Measurements from ENCODE around the gene ITPR3.
A peak's percentile ranks its signal among the peaks of the same experiment; 100 is the strongest.
"Not testable (repeated sequence)": the region's sequence is repeated elsewhere in the genome, so short reads cannot be mapped to it uniquely, and the experiment has no call there.

The ITPR3 gene

DNA sequence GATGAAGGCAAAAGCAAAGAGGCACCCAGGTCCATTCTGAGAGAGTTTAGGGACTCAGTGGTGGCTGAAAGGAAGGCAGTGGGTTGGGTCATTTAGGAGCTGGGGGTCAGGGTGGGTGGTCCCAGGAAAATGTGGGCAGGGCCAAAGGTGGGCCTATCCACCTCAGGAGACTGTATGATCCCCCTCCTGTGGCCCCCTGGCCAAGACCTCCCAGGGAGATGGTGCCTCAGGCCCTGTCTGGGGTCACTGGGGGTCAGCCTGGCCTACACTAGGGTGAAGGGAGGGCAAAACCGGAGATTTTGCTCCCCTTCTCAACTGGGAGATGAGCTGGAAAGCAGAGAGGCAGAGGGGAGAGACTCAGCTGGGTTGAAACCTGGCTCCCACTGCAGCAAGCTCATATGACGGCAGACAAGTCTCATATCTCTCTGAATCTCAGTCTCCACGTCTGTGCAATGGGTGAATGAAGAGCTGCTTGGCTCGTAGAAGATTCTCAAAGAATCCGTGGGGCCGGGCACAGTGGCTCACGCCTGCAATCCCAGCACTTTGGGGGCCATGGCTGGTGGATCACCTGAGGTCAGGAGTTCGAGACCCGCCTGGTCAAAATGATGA lies 29.6 kb upstream of the ITPR3 start:
- no peak for DNase-seq (ENCODE audit: low spot score)

DNA sequence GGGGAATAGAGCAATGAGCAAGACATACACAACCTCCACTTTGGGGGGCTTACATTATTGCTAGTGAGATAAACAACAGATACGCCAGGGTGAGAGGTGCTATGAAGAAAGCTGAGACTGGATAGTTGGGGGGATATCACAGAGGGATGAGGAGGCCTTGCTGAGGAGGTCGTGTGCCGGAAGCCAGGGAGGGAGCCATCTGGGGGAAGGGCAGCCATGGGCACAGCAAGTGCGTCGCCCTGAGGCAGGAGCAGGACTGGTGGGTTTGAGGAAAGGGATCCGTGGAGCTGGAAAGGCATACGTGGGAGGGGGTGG lies 28.9 kb upstream of the ITPR3 start:
- no peak for DNase-seq (ENCODE audit: low spot score)

DNA sequence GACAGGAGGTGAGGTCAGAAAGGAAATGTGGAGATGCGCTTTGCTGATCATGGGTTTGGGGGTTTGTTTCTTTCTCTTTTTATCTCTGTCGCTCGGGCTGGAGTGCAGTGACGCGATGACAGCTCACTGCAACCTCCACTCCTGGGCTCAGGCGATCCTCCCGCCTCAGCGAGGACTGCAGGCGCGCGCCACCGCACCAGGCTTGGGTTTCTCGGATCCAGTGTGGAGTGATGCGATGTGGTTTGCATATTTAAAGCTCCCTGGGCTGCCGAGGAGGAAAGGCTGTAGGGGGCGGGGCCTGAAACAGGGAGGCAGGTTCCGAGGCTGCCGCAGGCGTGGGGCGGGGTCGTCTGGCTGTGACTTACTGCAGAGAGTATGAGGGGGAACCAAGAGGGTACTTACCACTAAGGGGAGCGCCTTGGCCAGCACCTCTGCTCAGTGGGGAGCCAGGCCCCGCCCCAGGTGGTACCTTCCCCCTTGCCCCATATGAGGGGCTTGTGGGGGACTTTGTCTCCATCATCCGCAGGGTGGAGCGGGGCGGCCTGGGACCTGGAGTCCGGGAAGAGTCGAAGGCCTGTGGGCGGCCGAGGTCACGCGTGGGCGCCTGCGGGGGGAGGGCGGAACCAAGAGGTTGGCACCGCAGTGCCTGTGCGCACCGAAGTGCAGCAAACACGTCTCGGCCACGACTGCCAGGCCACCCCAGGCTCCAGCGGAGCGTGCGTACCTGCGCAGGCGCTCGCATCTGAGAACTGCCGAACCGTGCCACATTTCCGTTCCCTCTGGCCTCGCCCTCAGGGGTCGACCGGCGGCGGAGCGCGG lies 28.3 kb upstream of the ITPR3 start:
- DNase-seq (ENCODE audit: low spot score): no peak

DNA sequence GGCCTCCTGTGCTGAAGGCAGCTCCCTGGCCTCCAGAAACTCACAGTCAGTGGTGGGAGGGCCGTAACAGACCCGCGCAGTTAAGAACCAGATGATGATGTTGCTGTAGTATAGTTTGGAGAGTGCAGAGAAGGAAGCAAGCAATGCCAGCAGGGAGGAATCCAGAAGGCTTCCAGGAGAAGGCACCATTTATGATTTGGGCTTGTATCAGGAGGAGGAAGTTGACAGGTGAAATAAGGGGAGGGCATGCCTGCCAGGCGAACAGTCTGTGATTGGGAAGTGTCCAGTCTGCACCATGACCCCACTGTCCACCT lies 27.8 kb upstream of the ITPR3 start:
- no peak for DNase-seq (ENCODE audit: low spot score)

DNA sequence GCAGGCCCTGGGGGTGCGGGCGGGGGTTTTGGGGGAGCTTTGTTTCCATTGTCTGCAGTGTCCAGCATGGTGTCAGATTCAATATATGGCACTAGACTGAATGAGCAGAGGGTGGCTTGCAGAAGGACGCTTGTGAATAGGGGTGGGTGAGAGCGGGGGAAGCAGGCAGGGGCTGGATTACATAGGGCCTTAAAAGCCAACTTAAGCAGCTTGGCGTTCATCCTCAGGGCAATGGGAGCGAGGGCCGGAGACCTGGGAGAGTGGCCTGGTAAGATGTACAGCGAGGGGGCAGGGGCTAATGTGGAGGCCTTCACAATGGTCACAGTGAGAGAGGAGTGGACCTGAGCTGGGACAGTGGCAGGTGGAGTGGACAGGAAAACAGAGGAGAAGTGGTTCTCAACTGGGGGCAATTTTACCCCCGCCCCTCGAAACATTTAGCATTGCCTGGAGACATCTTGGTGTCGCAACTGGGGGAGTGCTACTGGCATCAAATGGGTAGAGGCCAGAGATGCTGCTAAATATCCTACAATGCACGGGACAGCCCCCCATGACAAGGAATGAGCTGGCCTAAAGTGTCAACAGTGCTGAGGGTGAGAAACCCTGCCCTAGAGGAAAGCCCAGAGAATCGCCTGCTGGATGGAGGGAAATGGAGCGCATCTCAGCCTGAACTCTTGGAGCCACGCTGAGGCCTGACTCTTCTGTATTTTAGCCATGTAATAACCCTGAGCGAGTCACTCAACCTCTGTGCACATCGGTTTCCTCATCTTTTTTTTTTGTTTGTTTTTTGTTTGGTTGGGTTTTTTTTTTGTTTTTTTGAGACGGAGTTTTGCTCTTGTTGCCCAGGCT lies 25.9 kb upstream of the ITPR3 start:
- no peak for DNase-seq (ENCODE audit: low spot score)

DNA sequence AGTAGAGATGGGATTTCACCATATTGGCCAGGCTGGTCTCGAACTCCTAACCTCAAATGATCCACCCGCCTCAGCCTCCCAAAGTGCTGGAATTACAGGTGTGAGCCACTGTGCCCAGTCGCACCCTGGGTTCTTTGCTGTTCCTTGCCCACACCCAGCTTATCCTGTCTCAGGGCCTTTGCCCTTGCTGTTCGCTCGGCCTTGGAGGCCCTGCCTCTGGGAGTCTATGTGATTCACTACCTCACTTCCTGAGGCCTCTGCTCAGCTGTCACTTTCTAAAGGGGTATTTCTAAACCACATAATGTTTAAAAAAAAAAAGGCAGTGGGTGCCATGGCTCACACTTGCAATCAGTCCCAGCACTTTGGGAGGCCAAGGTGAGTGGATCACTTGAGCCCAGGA lies 24.2 kb upstream of the ITPR3 start:
- DNase-seq (ENCODE audit: low spot score): not testable (repeated sequence)

DNA sequence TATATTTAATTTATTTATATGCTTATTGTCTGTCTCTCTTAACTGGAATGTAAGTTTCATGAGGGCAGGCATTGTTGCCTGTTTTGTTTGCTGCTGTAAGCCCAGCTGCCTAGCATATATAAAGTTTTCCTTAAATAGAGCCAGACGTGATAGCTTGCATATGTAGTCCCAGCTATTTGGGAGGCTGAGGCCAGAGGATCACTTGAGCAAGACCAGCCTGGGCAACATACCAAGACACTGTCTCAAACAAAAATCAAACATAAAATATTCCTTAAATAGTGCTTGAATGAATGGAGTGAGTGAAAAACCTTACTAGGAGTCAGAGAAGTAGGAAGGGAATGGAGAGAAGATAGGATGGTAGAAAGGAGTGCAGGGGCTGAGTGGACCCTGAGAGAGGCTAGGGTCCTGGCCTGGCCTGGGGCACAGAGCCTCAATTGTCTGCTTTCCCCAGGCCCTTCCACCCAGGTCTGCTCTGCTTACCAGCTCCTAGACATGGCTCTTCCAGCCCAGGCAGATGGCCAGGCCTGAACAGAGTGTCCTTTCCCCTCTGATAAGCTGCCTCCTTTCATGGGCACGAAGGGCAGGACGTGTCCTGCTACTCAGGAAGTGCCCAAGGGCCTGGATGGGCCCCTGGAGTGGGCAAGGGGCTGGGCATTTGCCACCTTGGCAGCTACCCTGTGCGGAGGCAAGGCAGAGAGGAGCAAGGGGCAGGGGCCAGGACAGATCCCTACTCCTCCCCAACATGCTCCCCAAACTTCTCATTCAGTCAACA lies 23.4 kb upstream of the ITPR3 start:
- DNase-seq (ENCODE audit: low spot score): no peak

DNA sequence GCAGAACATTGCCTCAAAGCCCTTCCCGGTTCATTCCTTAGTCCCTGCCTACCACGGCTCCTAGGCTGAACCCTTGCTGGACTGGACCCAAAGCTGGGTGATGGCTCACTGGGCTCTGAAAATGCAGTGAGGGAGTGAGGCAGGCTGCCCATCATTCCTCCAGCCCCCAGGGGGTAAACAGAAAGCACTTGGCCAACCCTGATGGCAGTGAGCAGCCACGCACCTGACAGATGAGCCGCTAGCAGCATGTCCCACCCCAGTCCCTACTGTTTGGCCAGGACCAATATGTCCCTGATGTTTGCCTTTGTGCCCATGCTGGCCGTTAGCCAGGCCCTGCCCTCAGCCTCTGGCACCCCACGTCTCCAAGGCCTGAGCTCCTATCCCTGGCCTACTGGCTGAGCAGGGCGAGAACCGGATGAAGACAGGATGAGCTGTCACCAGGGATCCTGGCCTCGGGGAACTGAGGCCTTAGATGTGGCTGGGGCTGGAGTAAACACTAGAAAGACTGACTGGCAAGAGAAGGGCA lies 21.6 kb upstream of the ITPR3 start:
- no peak for DNase-seq (ENCODE audit: low spot score)

DNA sequence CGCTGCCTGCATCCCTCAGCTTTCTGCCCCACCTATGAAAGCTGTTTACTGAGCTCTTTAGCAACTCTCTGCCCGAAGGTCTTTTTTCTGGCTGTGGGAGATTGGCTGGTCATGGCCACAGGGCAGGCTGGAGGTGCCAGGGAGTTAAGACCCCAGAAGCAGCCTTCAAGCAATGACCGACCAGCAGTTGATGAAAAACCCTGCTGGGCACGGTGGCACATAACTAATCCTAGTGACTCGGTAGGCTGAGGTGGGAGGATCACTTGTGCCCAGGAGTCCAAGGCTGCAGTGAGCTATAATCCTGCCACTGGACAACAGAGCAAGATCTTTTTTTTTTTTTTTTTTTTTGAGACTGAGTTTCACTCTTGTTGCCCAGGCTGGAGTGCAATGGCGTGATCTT lies 20.4 kb upstream of the ITPR3 start:
- no peak for DNase-seq (ENCODE audit: low spot score)

DNA sequence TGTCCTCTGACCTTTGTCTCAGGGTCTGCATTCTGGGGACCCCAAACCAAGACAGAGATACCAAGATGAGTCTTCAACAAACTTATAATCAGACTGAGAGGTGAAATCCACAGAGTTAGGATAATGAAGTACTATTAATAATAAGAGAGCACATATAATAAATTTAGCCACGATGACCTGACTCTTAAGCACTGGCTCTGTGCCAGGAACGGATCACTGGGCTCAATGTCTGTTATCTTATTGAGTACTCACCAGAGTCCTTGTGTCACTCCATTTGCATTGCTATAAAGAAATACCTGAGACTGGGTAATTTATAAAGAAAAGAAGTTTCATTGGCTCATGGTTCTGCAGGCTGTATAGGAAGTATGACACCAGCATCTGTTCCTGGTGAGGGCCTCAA lies 18.9 kb upstream of the ITPR3 start:
- DNase-seq (ENCODE audit: low spot score): no peak

DNA sequence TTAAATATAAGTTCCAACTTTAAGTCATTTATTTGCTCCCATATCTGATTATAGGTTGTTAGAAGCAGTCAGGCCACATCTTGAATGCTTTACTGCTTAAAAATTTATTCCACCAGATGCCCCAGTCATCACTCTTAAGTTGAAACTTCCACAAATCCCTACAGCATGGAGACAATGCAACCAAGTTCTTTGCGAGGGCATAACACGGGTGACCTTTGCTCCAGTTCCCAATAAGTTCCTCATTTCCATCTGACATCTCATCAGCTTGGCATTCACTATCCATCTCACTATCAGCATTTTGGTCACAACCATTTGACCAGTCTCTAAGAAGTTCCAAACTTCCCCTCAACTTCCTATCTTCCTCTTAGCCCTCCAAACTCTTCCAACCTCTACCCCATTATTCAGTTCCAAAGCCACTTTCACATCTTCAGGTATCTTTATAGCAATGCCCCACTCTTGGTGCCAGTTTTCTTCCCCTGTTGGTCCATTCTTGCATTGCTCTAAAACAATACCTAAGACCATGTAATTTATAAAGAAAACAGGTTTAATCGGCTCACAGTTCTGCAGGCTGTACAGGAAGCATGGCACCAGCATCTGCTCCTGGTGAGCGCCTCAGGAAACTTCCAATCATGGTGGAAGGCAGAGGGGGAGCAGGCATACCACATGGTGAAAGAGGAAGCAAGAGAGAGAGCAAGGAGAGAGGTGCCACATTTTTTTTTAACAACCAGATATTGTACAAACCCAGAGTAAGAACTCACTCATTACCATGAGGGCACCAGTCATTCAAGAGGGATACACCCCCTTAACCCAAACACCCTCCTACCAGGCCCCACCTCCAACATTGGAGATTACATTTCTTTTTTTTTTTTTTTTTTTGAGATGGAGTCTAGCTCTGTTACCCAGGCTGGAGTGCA lies 15.9 kb upstream of the ITPR3 start:
- DNase-seq (ENCODE audit: low spot score): no peak

DNA sequence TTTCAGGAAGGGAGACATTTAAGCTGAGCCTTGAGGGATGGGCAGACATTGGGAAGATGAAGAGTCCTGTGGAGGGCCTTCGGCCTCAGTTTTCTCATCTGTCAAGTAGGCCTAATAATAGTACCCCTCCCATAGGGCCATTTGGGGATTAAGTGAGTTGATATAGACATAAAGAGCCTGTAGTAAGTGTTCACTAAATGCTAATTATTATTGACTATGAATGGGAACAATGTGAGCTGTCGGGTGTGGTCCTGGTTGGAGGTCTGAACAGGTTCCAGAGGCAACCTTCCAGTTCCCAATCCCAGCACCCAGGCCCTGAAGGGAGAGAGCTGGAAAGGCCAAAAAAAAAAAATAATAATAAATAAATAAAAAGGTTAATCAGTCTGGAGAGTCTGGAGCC lies 14.5 kb upstream of the ITPR3 start:
- DNase-seq (ENCODE audit: low spot score): no peak

DNA sequence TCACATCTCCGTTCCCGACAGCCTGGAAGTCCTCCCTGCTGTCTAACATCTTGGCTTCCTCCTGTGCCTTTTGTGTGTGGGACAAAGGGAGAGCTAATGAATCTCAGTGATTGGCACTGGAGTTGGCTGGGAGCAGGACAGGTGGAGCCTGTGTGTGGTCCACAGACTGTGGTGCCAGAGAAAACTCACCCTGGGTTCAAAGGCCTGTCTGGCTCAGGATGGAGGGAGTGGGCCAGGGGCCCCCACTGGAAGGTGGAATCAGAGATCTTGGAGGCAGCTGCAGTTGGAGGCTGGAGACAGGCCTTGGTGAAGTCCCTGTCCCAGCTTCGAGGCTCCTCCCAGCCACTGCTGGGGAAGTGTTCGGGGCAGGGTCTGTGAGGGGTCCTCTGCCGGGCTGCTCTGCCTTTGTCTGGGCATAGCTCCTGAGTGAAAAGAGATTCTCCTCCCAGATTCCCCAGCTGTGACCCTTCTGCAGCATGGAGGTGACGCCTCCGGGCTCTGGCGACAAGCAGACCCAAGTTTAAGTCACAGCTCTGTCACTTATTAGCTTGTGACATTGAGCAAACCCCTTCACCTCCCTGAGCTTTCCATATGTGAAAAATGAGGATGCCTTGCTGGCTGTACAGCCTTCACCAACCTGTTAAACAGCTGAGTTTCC lies 13.9 kb upstream of the ITPR3 start:
- no peak for DNase-seq (ENCODE audit: low spot score)

DNA sequence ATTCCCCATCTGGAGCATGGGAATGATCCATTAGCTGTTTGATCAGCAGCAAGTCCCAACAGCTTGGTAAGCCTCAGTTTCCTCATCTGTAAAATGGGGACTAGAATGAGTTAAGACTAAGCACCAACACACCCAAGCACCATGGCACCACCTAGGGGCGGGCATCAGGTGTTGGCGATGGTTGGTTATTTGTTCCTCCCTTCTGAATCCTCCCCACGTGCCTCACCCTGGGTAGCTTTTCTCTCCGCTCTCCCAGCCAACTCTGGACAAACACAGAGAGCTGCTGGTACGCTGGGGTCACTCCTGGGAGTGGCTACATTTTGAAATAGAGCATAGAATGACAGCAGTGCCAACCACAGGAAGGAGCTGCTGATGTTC lies 13.3 kb upstream of the ITPR3 start:
- no peak for DNase-seq (ENCODE audit: low spot score)

DNA sequence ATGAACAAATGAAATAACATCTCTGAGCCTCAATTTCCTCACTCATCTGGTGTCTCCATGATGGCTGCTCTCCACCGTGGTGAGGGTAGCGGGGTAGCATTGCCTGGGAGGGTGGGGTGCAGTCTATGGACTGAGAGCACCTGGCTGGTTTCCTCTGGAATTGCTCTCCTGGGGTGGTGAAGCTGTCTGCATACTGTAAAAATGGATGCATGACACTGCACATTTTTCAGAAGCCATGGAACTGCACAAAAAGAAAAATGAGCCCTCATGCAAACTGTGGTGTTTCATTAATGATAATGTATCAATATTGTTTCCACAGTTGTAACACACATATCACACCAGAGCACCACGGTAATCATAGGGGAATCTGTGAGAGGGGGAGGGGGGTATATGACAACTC lies 12.1 kb upstream of the ITPR3 start:
- DNase-seq (ENCODE audit: low spot score): no peak

DNA sequence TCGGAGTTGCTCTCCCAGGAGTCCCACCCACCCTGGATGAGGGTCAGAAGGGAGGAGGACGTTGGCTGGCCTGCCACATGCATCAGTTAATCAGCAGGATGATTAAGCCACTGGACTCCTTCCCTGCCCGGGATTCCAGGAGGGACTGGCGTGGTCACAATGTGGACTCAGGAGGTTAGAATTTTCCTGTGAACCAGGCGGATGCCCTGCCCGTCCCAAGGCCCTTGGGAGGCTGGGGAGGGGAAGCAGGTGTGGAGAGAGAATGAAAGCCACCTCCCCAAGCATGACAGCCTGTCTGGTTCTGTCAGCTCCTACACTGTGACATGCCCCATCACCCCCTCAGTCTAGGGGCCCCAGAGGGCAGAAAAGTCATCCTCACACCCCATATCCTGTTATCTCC lies 11.6 kb upstream of the ITPR3 start:
- no peak for DNase-seq (ENCODE audit: low spot score)

DNA sequence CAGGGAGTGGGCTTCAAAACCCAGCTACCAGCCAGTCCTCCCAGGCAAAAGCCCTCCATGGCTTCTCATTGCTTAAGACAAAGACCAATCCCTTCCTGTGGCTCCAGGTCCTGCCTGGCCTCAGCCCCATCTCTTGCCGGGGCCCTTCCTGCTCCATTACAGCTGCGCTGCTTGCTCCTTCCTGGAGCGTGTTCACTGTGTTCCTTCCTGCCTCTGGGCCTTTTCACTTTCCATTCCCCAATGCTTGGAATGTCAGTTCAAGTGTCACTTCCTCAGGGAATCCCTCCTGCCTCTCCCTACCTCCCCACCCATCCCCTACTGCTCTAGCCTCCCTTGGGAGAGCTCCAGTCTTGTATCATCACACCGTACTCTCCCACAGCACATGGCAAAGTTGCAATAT lies 11.1 kb upstream of the ITPR3 start:
- no peak for DNase-seq (ENCODE audit: low spot score)

DNA sequence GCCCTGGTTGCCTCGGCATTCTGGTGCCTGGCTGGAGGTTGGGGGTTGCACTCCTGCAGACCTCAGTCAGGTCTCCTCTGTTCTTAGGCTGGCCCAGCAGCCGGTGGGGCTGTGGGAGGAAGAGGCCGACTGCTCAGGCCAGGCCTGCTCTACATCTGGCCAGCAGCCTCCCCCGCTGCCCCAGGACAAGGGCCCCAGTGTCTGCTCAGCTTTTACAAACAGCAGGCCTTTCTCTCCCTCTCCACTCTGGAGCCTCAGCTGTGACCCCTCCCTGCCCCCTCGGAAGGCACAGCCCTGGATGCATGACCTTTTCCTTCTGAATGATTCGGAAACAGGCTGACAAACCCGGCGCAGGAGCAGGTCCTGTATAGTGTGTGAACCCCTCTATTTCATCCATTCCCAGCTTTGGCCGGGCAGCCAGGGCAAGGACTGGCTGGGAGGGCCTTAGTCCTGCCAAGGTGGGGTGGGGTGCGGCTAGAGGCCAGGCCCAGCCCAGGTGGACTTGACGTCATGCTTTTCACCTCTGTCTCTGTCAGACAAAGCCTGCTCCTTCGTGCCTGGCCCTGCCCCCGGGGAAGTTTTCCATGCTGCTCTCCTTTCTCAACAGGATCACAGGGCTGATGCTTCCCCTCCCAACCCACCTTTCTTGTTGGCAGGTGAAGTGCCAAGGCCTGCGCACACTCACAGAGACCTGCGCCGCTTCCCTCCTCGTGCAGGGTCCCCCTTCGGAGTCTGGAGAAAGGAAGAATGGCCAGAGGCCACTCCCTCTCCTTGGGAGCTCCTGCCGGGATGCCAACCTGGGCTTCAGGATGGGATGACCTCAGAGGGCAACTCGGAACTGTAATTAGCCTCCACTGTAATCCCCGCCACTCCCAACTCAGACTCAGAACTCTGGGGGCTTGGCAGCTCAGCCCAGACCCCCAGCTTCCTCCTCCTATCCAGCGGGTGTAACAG lies 10.1 kb upstream of the ITPR3 start:
- DNase-seq (ENCODE audit: low spot score): peak; percentile 88

DNA sequence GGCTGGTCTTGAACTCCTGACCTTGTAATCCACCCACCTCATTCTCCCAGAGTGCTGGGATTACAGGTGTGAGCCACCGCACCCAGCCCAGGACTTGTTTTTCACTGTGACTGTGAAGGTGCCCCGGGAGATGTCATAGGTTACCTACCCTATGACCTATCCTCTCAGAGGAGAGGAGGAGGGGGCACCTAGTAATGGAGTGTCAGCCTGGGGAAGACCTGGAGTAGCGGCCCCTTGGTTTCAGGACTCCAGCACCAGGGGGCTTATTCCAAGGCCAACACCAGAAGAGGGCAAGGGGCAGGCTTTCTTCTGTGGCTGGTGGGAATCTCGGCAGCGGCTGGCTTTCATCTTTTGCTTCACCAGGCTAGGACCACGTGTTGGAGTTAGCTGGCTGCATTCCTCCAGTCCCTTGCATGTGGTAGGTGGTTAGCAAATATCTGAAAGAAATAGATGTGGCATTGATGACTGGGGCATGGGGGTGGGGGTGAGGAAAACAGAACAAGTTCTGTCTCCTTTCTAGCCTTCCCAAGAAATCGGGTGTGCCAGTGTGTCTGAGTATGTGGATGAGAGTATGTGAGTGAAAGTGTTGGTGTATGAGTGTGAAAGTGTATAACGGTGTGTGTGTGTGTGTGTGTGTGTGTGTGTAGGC lies 7.9 kb upstream of the ITPR3 start:
- DNase-seq (ENCODE audit: low spot score): no peak
